ENCODE measurements around the gene ZMYND12. TPM values are rescaled to one million over a fixed set of nuclear protein-coding genes. Genes with fewer than 3 reads are reported as not detected.

ZMYND12 gene
- total RNA-seq, 1 experiment from 2014 or later = 0.28 TPM

- ChIA-PET CTCF (no interaction called here), POLR2A (ENCODE audit: low non-redundant PET) (no interaction called here)
- no peaks in the 10 kb centered on the region for H3K27me3 ChIP-seq (replicated peaks; ENCODE audit: insufficient read depth, low read depth, low read length, poor library complexity)
- no peak for TF ChIP-seq EZH2 (IDR thresholded peaks at IDR 0.05; ENCODE audit: borderline replicate concordance, low read depth, low read length, poor library complexity, severe bottlenecking)
- TF ChIP-seq CTCF (conservative IDR thresholded peaks at IDR 0.05; ENCODE audit: low read depth, low read length) = no peak
- intact Hi-C loops (cut with micrococcal nuclease; ENCODE audit: unreplicated experiment) = no loop called here
- H3K36me3 ChIP-seq (ENCODE audit: insufficient read depth, low read length, poor library complexity, severe bottlenecking) = no peaks in the 10 kb centered on the region
- no peak overlapping the region for H3K27ac ChIP-seq (ENCODE audit: low read depth, low read length, poor library complexity, severe bottlenecking)
- no peaks in the 10 kb centered on the region for H3K9me3 ChIP-seq (ENCODE audit: low read depth, low read length, poor library complexity, severe bottlenecking)
- DNase-seq (ENCODE audit: low spot score) = no peak
- no TSS peak for BruUV-seq (replicated peaks)
- H3K4me3 ChIP-seq (ENCODE audit: low read depth, low read length, poor library complexity, severe bottlenecking) = no peak overlapping the region
- peaks cover 10% of the 10 kb centered on the region for H3K4me1 ChIP-seq (ENCODE audit: insufficient read depth, low read length, poor library complexity, severe bottlenecking)
These were observed 31.6 kb downstream of the ZMYND12 start for GRCh38 chr1:42424201-42424600.

GRCh38 chr1:42423681-42424080 lies 32.1 kb downstream of the ZMYND12 start:
- Histone ChIP-seq H3K9me3 (ENCODE audit: low read depth, low read length, poor library complexity, severe bottlenecking) (no peaks in the 10 kb centered on the region), H3K27me3 (replicated peaks; ENCODE audit: insufficient read depth, low read depth, low read length, poor library complexity) (no peaks in the 10 kb centered on the region), H3K36me3 (ENCODE audit: insufficient read depth, low read length, poor library complexity, severe bottlenecking) (no peaks in the 10 kb centered on the region), H3K4me3 (ENCODE audit: low read depth, low read length, poor library complexity, severe bottlenecking) (no peak overlapping the region), H3K27ac (ENCODE audit: low read depth, low read length, poor library complexity, severe bottlenecking) (no peak overlapping the region), H3K4me1 (ENCODE audit: insufficient read depth, low read length, poor library complexity, severe bottlenecking) (peaks cover 10% of the 10 kb centered on the region)
- intact Hi-C loops (cut with micrococcal nuclease; ENCODE audit: unreplicated experiment) = no loop called here
- CTCF ChIA-PET = no interaction called here
- DNase-seq (ENCODE audit: low spot score) = no peak
- no peak for TF ChIP-seq EZH2 (IDR thresholded peaks at IDR 0.05; ENCODE audit: borderline replicate concordance, low read depth, low read length, poor library complexity, severe bottlenecking)
- no peak for TF ChIP-seq CTCF (conservative IDR thresholded peaks at IDR 0.05; ENCODE audit: low read depth, low read length)
- BruUV-seq (replicated peaks) = no TSS peak
- POLR2A ChIA-PET (ENCODE audit: low non-redundant PET) = no interaction called here

GRCh38 chr1:42422737-42423136 lies 33.1 kb downstream of the ZMYND12 start:
- Histone ChIP-seq H3K27me3 (replicated peaks; ENCODE audit: insufficient read depth, low read depth, low read length, poor library complexity) (no peaks in the 10 kb centered on the region), H3K4me3 (ENCODE audit: low read depth, low read length, poor library complexity, severe bottlenecking) (no peak overlapping the region), H3K27ac (ENCODE audit: low read depth, low read length, poor library complexity, severe bottlenecking) (no peak overlapping the region), H3K4me1 (ENCODE audit: insufficient read depth, low read length, poor library complexity, severe bottlenecking) (peaks cover 10% of the 10 kb centered on the region), H3K9me3 (ENCODE audit: low read depth, low read length, poor library complexity, severe bottlenecking) (no peaks in the 10 kb centered on the region), H3K36me3 (ENCODE audit: insufficient read depth, low read length, poor library complexity, severe bottlenecking) (no peaks in the 10 kb centered on the region)
- CTCF ChIA-PET = no interaction called here
- no TSS peak for BruUV-seq (replicated peaks)
- no peak for DNase-seq (ENCODE audit: low spot score)
- POLR2A ChIA-PET (ENCODE audit: low non-redundant PET) = no interaction called here
- TF ChIP-seq CTCF (conservative IDR thresholded peaks at IDR 0.05; ENCODE audit: low read depth, low read length) = no peak
- TF ChIP-seq EZH2 (IDR thresholded peaks at IDR 0.05; ENCODE audit: borderline replicate concordance, low read depth, low read length, poor library complexity, severe bottlenecking) = no peak
- intact Hi-C loops (cut with micrococcal nuclease; ENCODE audit: unreplicated experiment) = no loop called here

Measured in A673 (cell line).